GM21529 (cell line): ENCODE data around the gene PLA2G5.

Experiments used
- ATAC-seq: cut with Tn5 transposase; IDR thresholded peaks from one replicate; pipeline ENCODE4 v1.9.1; 2021; ENCODE audit not compliant: unreplicated experiment

Gene PLA2G5

DNA sequence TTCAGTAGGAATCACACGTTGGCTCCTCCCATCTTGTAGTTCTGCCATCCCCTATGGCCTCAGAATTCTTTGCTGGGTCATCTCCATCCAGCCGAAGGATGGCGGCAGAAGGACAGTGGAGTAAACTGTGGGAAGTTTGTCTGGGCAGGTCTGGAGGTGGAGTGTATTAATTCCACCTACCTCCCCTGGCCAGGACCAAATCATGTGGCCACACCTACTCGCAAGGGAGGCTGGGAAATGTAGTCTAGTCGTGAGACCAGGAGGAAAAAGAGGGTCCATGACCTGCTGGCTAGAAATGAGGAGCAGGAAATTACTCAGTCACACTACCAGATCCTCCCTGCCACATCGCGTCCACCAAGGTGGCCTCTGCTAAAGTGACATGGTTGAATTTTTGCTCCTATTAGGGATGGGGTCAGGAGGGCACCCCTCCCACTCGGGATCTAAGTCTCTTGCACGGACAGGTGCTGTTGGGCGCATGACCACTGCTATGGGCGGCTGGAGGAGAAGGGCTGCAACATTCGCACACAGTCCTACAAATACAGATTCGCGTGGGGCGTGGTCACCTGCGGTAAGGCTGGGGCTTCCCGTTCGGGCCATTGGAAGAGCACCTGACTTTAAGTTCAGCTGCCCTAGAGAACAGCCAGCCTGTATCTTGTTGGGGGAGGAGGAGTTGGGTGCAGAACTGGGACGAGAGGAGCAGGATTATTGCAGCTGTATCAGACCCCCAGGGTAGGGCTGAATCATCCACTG, 19.5 kb downstream of the PLA2G5 start:
- ATAC-seq: no peak

DNA sequence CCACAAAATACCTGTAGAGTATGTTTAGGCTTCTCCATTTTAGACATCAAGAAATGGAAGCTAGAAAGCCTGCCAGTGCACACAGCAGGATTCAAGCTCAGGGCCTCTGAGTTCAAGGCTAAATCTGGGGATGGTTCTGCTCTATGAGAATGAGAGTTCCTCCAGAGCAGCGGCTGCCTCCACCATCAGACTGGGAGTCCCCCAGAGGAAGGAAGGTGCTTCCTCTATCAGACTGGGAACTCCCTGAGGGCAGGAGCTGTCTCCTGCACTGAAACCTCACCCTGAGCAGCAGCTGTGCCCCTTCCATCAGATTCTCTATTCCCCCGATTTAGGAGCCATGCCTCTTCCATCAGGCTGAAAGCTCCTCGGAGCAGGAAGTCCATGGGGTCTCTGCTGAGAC, 20.1 kb downstream of the PLA2G5 start:
- ATAC-seq: no peak

- ATAC-seq: no peak
Measured at GRCh38 chr1:20090641-20091040, 20.6 kb downstream of the PLA2G5 start.

DNA sequence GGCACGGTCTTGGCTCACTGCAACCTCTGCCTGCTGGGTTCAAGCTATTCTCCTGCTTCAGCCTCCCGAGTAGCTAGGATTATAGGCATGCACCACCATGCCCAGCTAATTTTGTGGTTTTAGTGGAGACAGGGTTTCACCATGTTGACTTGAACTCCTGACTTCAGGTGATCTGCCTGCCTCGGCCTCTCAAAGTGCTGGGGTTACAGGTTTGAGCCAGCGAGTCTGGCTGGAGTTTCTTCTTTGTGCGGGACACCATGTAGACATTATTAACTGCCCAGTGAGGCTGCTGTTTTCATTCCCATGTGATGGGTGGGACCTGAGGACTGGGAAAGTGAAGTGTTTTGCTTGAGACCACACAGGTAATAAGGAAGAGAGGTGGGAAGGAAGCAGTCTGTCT, 23.3 kb downstream of the PLA2G5 start:
- ATAC-seq: no peak

DNA sequence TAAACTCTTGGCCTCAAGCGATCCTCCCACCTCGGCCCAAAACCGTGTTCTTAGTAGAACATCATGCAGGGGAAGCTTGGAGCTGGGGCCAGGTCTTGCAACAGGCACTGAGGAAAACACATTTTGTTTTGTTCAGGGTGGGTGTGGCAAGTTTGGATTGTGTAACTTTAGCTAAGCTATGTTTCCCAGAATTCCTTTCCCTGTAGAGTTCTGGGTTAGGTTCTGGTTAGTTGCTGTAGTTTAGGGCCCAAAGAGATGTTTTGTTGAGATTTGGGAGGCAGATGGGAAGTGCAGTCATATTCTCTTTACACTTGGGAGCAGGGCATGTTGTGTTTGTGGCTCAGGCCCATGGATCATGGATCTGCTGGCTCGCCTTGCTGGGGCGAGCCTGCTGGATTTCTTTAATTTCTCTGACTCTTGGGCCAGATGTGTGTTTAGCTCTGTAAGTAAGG, 24.0 kb downstream of the PLA2G5 start:
- no peak for ATAC-seq

DNA sequence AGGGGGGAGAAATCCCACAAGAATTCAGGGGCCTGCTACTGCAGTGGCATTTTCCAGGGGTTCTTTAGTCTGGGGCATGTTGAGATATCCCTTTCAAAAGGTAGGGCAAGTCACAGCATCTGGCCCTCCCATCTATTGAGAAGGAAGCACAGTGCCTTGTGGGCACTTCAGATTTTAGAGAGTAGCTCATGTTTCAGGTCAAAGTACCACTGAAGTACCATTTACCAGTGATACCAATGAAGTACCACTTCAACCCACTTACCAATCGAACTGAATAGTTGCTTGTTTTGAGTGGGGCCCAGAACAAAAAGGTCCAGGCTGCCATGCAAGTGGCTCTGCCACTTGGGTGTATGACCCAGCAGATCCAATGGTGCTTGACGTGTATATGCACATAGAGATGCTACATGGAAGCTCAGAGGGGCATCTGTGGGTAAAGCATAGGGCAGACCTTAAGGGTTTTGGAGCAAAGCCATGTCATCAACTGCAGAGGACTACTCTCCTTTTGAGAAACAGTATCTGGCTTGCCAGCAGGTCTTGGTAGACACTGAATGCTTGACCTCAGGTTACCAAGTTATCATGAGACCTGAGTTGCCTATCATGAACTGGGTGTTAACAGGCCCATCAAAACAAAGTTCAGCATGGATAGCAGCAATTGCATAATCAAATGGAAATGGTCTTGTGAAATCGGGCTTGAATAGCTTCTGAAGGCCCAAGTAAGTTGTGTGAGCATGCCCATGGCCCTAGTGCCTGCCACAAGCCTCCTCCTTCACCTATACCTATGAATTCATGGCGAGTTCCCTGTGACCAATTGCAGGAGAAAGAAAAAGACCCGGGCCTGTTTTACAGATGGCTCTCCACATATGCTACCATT, 25.8 kb downstream of the PLA2G5 start:
- no peak for ATAC-seq

- no peak for ATAC-seq
Measured at GRCh38 chr1:20096840-20097447, 26.9 kb downstream of the PLA2G5 start.

DNA sequence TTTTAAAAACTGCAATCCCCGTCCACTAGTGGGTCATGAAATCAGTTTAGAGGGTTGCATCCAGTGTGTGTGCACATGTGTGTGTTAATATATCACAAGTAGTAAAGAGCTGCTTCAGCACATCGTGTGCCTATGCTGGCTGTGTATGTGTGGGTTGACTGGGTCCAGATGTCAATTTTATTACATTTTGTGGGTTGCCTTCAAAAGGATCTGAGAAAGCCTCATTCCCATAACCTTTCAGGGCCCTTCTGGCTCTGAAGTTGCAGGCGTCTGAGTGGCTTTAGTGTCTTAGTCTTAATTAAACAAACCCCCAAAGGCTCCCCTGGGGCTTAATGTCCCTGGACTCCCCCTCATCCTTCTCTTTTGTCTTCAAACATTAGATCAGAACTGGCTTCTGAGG, 29.5 kb downstream of the PLA2G5 start:
- no peak for ATAC-seq

GRCh38 chr1:20100632-20101355, 30.8 kb downstream of the PLA2G5 start:
- no peak for ATAC-seq

- no peak for ATAC-seq
Measured at GRCh38 chr1:20102875-20103274, 32.9 kb downstream of the PLA2G5 start.

GRCh38 chr1:20105856-20106255, 35.9 kb downstream of the PLA2G5 start:
- ATAC-seq: no peak

DNA sequence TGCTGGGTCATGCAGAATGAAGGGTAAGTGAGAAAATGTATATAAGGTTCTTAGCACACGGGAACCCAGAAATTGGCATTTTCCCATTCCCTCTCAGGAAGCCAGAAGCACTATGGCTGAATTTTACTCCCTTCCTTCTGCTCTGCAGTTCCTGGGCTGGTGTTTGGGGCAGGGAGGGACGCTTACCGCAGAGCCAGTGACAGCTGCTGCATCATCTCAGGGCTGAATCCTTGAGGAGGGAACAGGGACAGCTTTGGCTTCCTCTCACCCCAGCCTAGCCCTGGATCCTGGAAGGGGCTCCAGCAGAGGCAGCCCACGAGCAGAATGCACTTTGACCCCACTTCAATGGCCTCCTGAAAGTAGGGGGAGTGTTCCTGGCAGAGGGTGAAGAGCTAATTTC, 37.4 kb downstream of the PLA2G5 start:
- no peak for ATAC-seq

- ATAC-seq: no peak
Measured at GRCh38 chr1:20107796-20108195, 37.8 kb downstream of the PLA2G5 start.

DNA sequence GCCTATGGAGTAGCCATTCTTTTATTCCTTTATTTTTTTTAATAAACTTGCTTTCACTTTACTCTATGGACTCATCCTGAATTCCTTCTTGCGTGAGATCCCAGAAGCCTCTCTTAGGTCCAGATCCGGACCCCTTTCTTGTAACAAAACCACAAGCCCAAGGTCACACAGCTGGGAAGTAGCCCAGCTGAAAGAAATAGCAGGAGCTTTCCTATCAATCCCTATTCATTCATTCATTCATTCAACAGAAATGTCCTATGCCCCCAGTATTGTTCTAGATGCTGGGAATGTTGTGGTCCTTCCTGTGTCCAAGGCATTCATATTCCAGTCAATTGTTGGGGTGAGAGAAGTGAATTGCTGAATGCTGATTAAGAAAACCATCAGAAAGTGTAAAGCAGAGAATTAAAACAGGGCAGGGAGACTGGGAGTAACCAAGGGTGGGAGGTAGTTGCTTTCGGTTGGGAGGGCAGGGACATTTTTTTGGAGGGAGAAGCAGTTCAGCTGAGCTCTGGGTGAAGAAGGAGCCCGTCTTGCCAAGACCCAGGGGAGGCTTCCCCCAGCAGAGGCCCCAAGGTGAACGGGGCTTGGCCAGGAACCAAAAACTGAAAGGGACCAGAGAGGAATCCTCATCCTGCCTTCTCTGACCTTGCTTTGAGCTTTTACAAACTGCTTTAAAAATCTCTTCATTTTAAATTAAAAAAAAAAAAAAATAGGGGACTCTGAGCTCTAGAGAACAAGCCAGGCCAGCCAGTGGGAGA, 38.6 kb downstream of the PLA2G5 start:
- ATAC-seq: no peak

- ATAC-seq: no peak
Measured at GRCh38 chr1:20109223-20109856, 39.3 kb downstream of the PLA2G5 start.

- no peak for ATAC-seq
Measured at GRCh38 chr1:20110679-20111078, 40.7 kb downstream of the PLA2G5 start.

DNA sequence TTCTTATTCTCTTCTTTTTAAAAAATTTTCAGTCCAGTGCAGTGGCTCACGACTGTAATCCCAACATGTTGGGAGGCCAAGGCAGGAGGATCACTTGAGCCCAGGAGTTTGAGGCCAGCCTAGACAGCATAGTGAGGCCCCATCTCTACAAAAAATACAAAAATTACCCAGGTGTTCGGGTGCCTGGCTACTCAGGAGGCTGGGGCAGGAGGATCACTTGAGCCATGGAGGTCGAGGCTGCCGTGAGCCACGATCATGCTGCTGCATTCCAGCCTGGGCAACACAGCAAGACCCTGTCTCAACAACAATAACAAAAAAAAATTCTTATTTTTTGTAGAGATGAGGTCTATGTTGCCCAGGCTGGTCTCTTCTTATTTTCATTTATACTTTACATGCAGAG, 41.5 kb downstream of the PLA2G5 start:
- no peak for ATAC-seq

DNA sequence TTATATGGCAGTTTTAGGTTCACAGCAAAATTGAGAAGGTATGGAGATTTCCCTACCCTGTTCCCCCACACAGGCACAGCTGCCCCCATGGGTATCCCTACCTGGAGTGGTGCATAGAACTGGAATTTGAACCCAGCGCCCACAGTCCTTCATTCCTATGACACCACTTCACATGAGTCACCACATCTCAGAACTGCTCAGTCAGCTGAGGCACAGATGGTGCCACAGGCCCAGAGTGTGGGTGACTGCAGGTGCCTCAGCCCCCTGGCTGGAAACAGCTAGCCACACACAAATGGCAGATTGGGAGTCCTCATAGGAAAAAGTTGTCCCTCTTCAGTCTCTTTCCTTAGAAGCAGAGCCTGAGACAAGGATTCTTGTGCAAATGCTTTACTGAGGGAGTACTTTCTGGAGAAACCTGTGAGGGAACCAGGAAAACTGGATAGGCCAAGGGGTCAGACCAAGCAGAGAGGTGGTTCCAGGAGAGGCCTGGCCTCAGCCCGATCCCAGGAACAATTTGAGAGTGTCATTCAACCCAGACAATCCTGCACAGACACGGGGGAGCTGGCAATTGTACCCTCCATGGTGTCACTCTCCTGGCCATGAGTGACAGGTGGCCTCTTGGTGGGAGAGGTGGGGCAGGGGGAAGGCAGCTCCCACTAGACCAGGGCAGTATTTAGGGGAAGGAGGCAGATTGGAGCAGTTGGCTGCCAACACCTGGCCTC, 42.4 kb downstream of the PLA2G5 start:
- ATAC-seq: no peak

GRCh38 chr1:20114021-20114648, 44.1 kb downstream of the PLA2G5 start:
- no peak for ATAC-seq
